ENCODE measurements around the gene SSTR4.

SSTR4 gene

DNA sequence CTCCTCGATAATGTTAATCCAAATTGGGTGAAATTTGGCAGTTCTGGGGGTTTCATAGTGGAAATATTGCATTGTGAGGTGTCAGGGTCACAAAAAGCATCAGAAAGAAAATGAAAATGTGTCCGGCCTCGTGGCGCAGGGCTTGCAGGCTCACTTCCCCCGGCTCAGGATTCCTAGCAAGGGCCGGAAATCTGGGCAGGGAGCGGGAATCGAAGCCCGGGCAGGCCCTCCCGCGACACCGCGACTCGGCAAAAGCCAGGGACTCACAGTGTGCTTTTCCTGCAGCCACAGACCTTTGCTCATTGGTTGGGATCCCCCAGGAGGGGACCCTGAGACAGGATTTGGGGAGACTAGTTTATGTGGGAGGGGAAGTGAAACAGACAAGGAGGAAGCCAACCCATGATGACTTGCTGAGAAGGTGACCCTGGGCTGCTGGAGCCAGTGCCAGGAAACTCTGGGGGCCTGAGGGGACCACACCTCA lies 51.9 kb downstream of the SSTR4 start:
- no peak for DNase-seq (ENCODE audit: low read depth)

DNA sequence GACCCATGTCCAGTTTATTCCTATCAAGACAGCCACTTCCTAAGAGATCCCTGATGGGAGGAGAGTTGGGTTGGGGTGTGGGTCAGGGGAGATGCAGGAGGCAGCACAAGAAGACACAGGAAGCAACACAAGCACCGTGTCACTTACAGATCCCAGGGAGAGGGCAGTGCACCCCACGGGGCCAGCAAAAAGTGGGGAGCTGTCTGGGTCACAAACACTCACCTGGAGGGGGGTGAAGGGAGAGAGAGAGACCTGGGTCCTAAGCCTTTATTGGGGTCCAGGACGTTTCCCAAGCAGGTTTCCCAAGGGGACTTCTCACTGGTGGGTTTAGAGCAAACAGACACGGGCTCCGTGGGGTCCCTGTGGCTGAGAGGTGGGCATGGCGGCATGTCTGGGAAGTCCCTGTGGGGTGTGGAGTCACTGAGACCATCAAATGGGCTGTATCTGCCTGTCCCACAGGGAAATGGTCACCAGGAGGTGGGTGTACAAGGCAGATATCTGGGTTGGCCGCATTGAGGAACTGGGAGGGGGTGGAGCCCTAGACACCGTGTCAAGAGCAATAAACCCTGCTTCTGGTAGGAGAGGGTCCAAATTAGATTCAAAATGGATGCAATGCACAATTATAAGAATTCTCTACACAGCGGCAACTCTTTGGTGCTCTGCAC lies 52.6 kb downstream of the SSTR4 start:
- no peak for DNase-seq (ENCODE audit: low read depth)

Measured in ELR (cell line).